Left ventricle myocardium inferior (tissue), 1 donor: ENCODE measurements around the gene TMEM270. TPM values are rescaled to one million over a fixed set of nuclear protein-coding genes. Genes with fewer than 3 reads are reported as not detected.

ENCODE experiments used
- DNase-seq: peaks from one replicate; pipeline ENCODE4 v3.0.0-alpha.2; 2020
- H3K27ac ChIP-seq: fragments of 200-600 bp; replicated peaks from 2 replicates; pipeline ENCODE4 v1.8.0; 2021
- H3K27me3 ChIP-seq: fragments of 200-600 bp; 2 replicates; pipeline ENCODE4 v1.8.0; 2021; ENCODE audit warnings: low read depth
- H3K36me3 ChIP-seq: fragments of 200-600 bp; 2 replicates; pipeline ENCODE4 v1.8.0; 2021
- H3K4me1 ChIP-seq: fragments of 200-600 bp; 2 replicates; pipeline ENCODE4 v1.8.0; 2021
- H3K4me3 ChIP-seq: fragments of 200-600 bp; 2 replicates; pipeline ENCODE4 v1.8.0; 2021; ENCODE audit warnings: mild to moderate bottlenecking, moderate library complexity
- H3K9me3 ChIP-seq: fragments of 200-600 bp; replicated peaks from 2 replicates; pipeline ENCODE4 v1.8.0; 2021
- intact Hi-C: fragments of 100-400 bp; cut with micrococcal nuclease; formaldehyde crosslinking; loops from one replicate; pipeline ENCODE4 v1.11.0; 2022
- total RNA-seq: library from RNA; stranded (reverse); fragmentation: NEBNext Ultra II Directional; extraction: Animal tissue kit (Norgen Biotek cat#: 25700); gene quantifications from one replicate; pipeline ENCODE4 v1.2.1, GENCODE V29; 2021
- TF ChIP-seq, protein P1 (sequence below): fragments of 200-600 bp; IDR thresholded peaks from 2 replicates; pipeline ENCODE4 v1.8.0; 2021; ENCODE audit warnings: antibody characterized with exemption, mild to moderate bottlenecking, borderline replicate concordance
- donor health status: DM: no; HTN: yes; CAD: no; lungs with severe emphysema.

TMEM270 gene
- total RNA-seq, 1 donor from 2014 or later, result not detected

GRCh38 chr7:73899731-73900142 is 38.8 kb downstream of the TMEM270 start:
- Histone ChIP-seq H3K9me3 (peaks cover 30% of the 10 kb centered on the region), H3K36me3 (no peaks in the 10 kb centered on the region), H3K4me3 (no peak overlapping the region), H3K4me1 (no peaks in the 10 kb centered on the region), H3K27me3 (peaks cover 40% of the 10 kb centered on the region), H3K27ac (no peak overlapping the region)
- no peak for DNase-seq
- intact Hi-C loops, result no loop called here
- TF ChIP-seq, protein P1, sequence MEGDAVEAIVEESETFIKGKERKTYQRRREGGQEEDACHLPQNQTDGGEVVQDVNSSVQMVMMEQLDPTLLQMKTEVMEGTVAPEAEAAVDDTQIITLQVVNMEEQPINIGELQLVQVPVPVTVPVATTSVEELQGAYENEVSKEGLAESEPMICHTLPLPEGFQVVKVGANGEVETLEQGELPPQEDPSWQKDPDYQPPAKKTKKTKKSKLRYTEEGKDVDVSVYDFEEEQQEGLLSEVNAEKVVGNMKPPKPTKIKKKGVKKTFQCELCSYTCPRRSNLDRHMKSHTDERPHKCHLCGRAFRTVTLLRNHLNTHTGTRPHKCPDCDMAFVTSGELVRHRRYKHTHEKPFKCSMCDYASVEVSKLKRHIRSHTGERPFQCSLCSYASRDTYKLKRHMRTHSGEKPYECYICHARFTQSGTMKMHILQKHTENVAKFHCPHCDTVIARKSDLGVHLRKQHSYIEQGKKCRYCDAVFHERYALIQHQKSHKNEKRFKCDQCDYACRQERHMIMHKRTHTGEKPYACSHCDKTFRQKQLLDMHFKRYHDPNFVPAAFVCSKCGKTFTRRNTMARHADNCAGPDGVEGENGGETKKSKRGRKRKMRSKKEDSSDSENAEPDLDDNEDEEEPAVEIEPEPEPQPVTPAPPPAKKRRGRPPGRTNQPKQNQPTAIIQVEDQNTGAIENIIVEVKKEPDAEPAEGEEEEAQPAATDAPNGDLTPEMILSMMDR, result no peak

GRCh38 chr7:73900286-73900685 is 39.3 kb downstream of the TMEM270 start:
- Histone ChIP-seq H3K27ac (no peak overlapping the region), H3K4me1 (no peaks in the 10 kb centered on the region), H3K9me3 (peaks cover 28% of the 10 kb centered on the region), H3K27me3 (peaks cover 34% of the 10 kb centered on the region), H3K4me3 (no peak overlapping the region), H3K36me3 (no peaks in the 10 kb centered on the region)
- no peak for DNase-seq
- TF ChIP-seq, protein P1, result no peak
- intact Hi-C loops, result no loop called here

- peaks cover 17% of the 10 kb centered on the region for H3K9me3 ChIP-seq
- intact Hi-C loops, result no loop called here
- H3K4me1 ChIP-seq, result no peaks in the 10 kb centered on the region
- no peak for DNase-seq
- H3K27me3 ChIP-seq, result peaks cover 33% of the 10 kb centered on the region
- H3K27ac ChIP-seq, result no peak overlapping the region
- no peak overlapping the region for H3K4me3 ChIP-seq
- TF ChIP-seq, protein P1, result no peak
- no peaks in the 10 kb centered on the region for H3K36me3 ChIP-seq
These were observed 40.4 kb downstream of the TMEM270 start for GRCh38 chr7:73901231-73901822.

DNA sequence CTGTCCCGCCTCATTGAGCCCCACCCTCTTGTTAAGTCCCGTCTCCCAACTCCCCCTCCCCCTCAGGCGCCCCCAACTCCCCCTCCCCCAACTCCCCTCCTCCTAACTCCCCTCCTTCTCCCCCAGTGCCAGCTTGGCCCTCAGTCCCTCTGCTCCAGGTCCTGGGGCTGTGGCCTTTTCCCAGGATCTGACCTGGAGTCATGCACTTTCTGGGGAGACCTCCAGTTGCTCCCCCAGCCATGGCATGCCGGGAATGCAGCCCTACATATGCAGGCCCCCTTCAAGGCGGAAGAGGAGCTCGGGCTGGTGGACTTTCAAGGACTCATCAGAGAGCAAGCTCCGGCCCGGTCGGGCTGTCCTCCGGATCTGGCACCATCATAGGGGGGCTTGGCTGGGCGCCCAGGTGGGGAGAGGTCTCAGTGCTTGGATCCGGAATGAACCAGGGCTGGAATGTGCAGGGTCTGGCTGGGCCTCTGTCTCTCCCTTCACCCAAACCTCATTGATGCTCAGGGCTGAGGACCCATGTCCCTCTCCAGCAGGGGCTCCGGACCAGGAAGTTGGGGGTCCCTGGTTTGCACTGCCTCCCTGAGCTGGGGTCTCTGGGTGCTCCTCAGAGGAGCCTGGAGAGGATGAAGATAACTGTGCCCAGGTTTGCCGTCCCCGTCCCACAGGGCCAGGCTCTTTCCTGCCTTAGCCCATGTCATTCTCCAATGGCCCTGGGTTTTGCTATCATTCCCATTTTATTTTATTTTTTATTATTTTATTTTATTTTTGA is 41.1 kb downstream of the TMEM270 start:
- intact Hi-C loops, result no loop called here
- Histone ChIP-seq H3K9me3 (peaks cover 11% of the 10 kb centered on the region), H3K27ac (no peak overlapping the region), H3K4me3 (no peak overlapping the region), H3K27me3 (peaks cover 33% of the 10 kb centered on the region), H3K36me3 (no peaks in the 10 kb centered on the region), H3K4me1 (no peaks in the 10 kb centered on the region)
- DNase-seq, result no peak
- TF ChIP-seq, protein P1, result no peak

DNA sequence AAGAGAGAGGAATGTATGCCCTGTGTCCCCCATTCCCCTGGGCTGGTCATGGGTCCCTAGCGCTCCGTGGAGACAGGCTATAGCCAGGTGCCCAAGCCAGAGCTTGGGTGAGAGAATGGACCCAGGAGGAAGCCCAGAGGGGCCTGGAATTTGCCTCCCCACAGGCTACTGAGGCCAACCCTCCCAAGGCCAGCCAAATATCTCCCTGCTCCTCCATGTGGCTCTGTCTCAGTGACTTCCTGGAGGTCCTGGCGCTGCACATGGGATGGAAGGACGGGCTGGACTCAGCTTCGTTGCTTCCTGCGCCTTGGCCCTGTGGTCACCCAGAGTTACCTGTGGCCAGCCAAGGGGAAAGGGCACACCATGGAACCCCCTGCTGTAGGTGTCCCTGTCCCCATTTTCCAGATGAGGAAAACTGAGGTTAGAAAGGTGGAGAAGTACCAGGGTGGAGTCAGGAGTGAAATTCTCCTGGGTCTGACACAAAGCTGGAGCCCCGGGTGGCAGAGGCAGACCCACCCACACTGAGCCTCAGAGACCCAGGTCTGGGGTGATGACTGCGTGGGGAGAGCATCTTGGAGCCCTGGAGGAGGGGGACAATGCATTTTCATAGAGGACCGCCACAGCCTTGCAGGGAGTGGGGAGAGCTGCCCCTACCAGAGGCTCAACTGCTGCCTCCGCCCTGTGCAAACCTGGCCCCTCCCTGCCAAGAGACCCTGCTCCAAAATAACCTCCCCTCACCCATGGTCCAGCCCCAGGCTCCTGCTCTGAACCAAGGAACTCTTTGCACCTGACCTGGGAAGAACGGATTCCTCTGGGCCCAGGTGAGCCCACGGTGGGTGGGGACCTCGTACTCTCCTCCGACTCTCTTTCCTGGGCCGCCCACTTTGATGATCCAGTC is 42.6 kb downstream of the TMEM270 start:
- TF ChIP-seq, protein P1, result no peak

More for the DNA sequence above, 42.6 kb downstream of the TMEM270 start:
- Histone ChIP-seq H3K4me3 (no peak overlapping the region), H3K9me3 (no peaks in the 10 kb centered on the region), H3K36me3 (no peaks in the 10 kb centered on the region), H3K27ac (no peak overlapping the region), H3K27me3 (peaks cover 33% of the 10 kb centered on the region), H3K4me1 (no peaks in the 10 kb centered on the region)
- DNase-seq, result no peak
- intact Hi-C loops, result no loop called here
